ENCODE results near the gene MATCAP1.

GRCh38 chr16:67129422-67129821 is 54.3 kb downstream of the MATCAP1 start:
- TF ChIP-seq EZH2phosphoT487 (IDR thresholded peaks at IDR 0.05; ENCODE audit: insufficient read depth, low read depth): no peak
- TF ChIP-seq EZH2 (IDR thresholded peaks at IDR 0.05; ENCODE audit: insufficient read depth, poor library complexity, severe bottlenecking): no peak

Measured in GM23248 (cell line).